Small intestine (tissue), 7 donors: ENCODE data around the gene LMBRD1. TPM values are rescaled to one million over a fixed set of nuclear protein-coding genes. Genes with fewer than 3 reads are reported as not detected.
A peak's percentile ranks its signal among the peaks of the same experiment; 100 is the strongest.
"Not testable (repeated sequence)": the region's sequence is repeated elsewhere in the genome, so short reads cannot be mapped to it uniquely, and the experiment has no call there.

ENCODE experiments used
- DNase-seq, 2 donors: peaks; one replicate each; pipeline versions ENCODE4 v3.0.0 to v3.0.0-alpha.2; 2013
- FAIRE-seq: peaks from 2 replicates; lab custom pipeline; 2012; peaks lifted over from hg19 to GRCh38; lab: Jason Lieb, UNC
- H3K27ac ChIP-seq, 3 donors: one replicate each; pipeline ENCODE4 v1.5.1; 2013; ENCODE audit warnings: low read length in 2 of 3, mild to moderate bottlenecking in 2 of 3, control low read depth in 1 of 3, inconsistent platforms in 1 of 3, low read depth in 1 of 3, moderate library complexity in 1 of 3
- H3K27me3 ChIP-seq, 3 donors: one replicate each; pipeline ENCODE4 v1.6.1; 2013; ENCODE audit warnings: low read length in 3 of 3, inconsistent platforms in 1 of 3; ENCODE audit not compliant: control insufficient read depth in 3 of 3, insufficient read depth in 3 of 3
- H3K36me3 ChIP-seq, 3 donors: one replicate each; pipeline ENCODE4 v1.6.1; 2013; ENCODE audit warnings: low read length in 3 of 3, inconsistent platforms in 1 of 3, low read depth in 1 of 3, mild to moderate bottlenecking in 1 of 3, moderate library complexity in 1 of 3; ENCODE audit not compliant: control insufficient read depth in 3 of 3, insufficient read depth in 2 of 3
- H3K4me1 ChIP-seq, 3 donors: one replicate each; pipeline ENCODE4 v1.6.1; 2013; ENCODE audit warnings: low read length in 2 of 3, inconsistent platforms in 1 of 3, low read depth in 1 of 3, mild to moderate bottlenecking in 1 of 3, moderate library complexity in 1 of 3; ENCODE audit not compliant: control insufficient read depth in 3 of 3, insufficient read depth in 2 of 3
- H3K4me3 ChIP-seq, 3 donors: one replicate each; pipeline ENCODE4 v1.5.1; 2013; ENCODE audit warnings: low read length in 3 of 3, control low read depth in 1 of 3, inconsistent platforms in 1 of 3, low read depth in 1 of 3, mild to moderate bottlenecking in 1 of 3, moderate library complexity in 1 of 3
- H3K9me3 ChIP-seq, 2 donors: one replicate each; pipeline ENCODE4 v1.6.1; 2013; ENCODE audit warnings: low read depth in 1 of 2, low read length in 1 of 2; ENCODE audit not compliant: control insufficient read depth in 2 of 2, insufficient read depth in 1 of 2
- WGBS, 3 donors: extraction: QIAGEN DNeasy Blood & Tissue Kit; methylation state at CpG; one replicate each; pipeline ENCODE4 v1.1.7; 2013; 5-methylcytosine and 5-hydroxymethylcytosine counted together
- polyA plus RNA-seq, 4 donors: library from polyadenylated mRNA; stranded (reverse) in 3 of 4; unstranded in 1 of 4; fragments of 200-250 nt in 3 of 4; fragments of 120-200 nt in 1 of 4; gene quantifications; one replicate each; pipeline versions ENCODE4 v1.2.1 to v1.2.3, GENCODE V29; 2013
- donor health status: healthy with polysubstance abuse.
- donor health status: control.
- donor health status: control.
- donor health status: Bipolar disorder and iron deficiency.
- donor health status: healthy.

Gene LMBRD1
- polyA plus RNA-seq, 4 donors, result 23.5 to 108 (median 36.0) TPM

GRCh38 chr6:69792292-69792691 is 4.5 kb downstream of the LMBRD1 start:
- H3K36me3 ChIP-seq, result peaks cover 1 to 6% (median 2%) of the 10 kb centered on the region in 3 donors
- H3K4me1 ChIP-seq, result peaks cover 7 to 19% (median 10%) of the 10 kb centered on the region in 3 donors
- FAIRE-seq (no peak), DNase-seq (no peak)
- H3K4me3 ChIP-seq, result no peak overlapping the region
- H3K9me3 ChIP-seq, result no peaks in the 10 kb centered on the region
- H3K27ac ChIP-seq, result no peak overlapping the region
- no peaks in the 10 kb centered on the region for H3K27me3 ChIP-seq

- no peaks in the 10 kb centered on the region for H3K27me3 ChIP-seq
- H3K36me3 ChIP-seq, result peaks cover 1 to 6% (median 2%) of the 10 kb centered on the region in 3 donors
- WGBS, 3 donors, result 30 to 55% (median 33%) methylated on average over 2 of the region's 2 CpGs
- DNase-seq (peak; percentile 23 to 36), FAIRE-seq (no peak)
- no peaks in the 10 kb centered on the region for H3K9me3 ChIP-seq
- no peak overlapping the region for H3K4me3 ChIP-seq
- peaks cover 7 to 16% (median 10%) of the 10 kb centered on the region in 3 donors for H3K4me1 ChIP-seq
- H3K27ac ChIP-seq, result peak overlapping the region; percentile 11 to 26 (median 21)
Measured at GRCh38 chr6:69791065-69791471, 5.7 kb downstream of the LMBRD1 start.

GRCh38 chr6:69790629-69791028 is 6.2 kb downstream of the LMBRD1 start:
- Histone ChIP-seq H3K36me3 (peaks cover 1 to 6% (median 2%) of the 10 kb centered on the region in 3 donors), H3K4me3 (no peak overlapping the region), H3K27ac (peak overlapping the region in 1 of 3 donors; percentile 26), H3K9me3 (no peaks in the 10 kb centered on the region), H3K27me3 (no peaks in the 10 kb centered on the region), H3K4me1 (peaks cover 7 to 19% (median 12%) of the 10 kb centered on the region in 3 donors)
- FAIRE-seq (no peak), DNase-seq (no peak)
- WGBS, 3 donors, result 52 to 67% (median 59%) methylated on average over 2 of the region's 2 CpGs

- FAIRE-seq, result peak; percentile 47
- no peaks in the 10 kb centered on the region for H3K9me3 ChIP-seq
- H3K4me3 ChIP-seq, result no peak overlapping the region
- no peak overlapping the region for H3K27ac ChIP-seq
- WGBS, 3 donors, result 86 to 92% (median 87%) methylated on average over 1 of the region's 1 CpG
- H3K36me3 ChIP-seq, result peaks cover 1 to 6% (median 2%) of the 10 kb centered on the region in 3 donors
- no peak for DNase-seq
- H3K27me3 ChIP-seq, result no peaks in the 10 kb centered on the region
- H3K4me1 ChIP-seq, result peaks cover 7 to 23% (median 15%) of the 10 kb centered on the region in 3 donors
Measured at GRCh38 chr6:69789578-69789977, 7.2 kb downstream of the LMBRD1 start.

GRCh38 chr6:69787436-69787835 is 9.4 kb downstream of the LMBRD1 start:
- peaks cover 10 to 25% (median 15%) of the 10 kb centered on the region in 3 donors for H3K4me1 ChIP-seq
- FAIRE-seq, DNase-seq, H3K4me3 ChIP-seq, H3K27me3 ChIP-seq, H3K9me3 ChIP-seq, H3K27ac ChIP-seq, H3K36me3 ChIP-seq: not testable (repeated sequence)
- WGBS, 3 donors, result 85 to 91% (median 87%) methylated on average over 5 of the region's 5 CpGs

- Histone ChIP-seq H3K9me3 (no peaks in the 10 kb centered on the region), H3K27me3 (no peaks in the 10 kb centered on the region), H3K27ac (no peak overlapping the region), H3K4me1 (peaks cover 5 to 22% (median 7%) of the 10 kb centered on the region in 3 donors), H3K4me3 (no peak overlapping the region), H3K36me3 (peaks cover 1 to 10% (median 2%) of the 10 kb centered on the region in 3 donors)
- DNase-seq (no peak), FAIRE-seq (no peak)
Measured at GRCh38 chr6:69785697-69786096, 11.1 kb downstream of the LMBRD1 start.

GRCh38 chr6:69784595-69785377 is 12.0 kb downstream of the LMBRD1 start:
- 59 to 64% (median 63%) methylated on average over 3 of the region's 3 CpGs for WGBS, 3 donors
- peaks cover 5 to 20% (median 7%) of the 10 kb centered on the region in 3 donors for H3K4me1 ChIP-seq

GRCh38 chr6:69783108-69783507 is 13.7 kb downstream of the LMBRD1 start:
- H3K4me3 ChIP-seq, result no peak overlapping the region
- WGBS, 3 donors, result 94 to 96% (median 94%) methylated on average over 1 of the region's 1 CpG
- H3K36me3 ChIP-seq, result peaks cover 0 to 10% (median 3%) of the 10 kb centered on the region in 3 donors
- no peaks in the 10 kb centered on the region for H3K9me3 ChIP-seq
- DNase-seq, result no peak
- no peak overlapping the region for H3K27ac ChIP-seq
- no peaks in the 10 kb centered on the region for H3K27me3 ChIP-seq
- FAIRE-seq, result no peak
- H3K4me1 ChIP-seq, result peaks cover 5 to 20% (median 7%) of the 10 kb centered on the region in 3 donors

More at GRCh38 chr6:69784595-69785377, 12.0 kb downstream of the LMBRD1 start:
- FAIRE-seq (no peak), DNase-seq (no peak)
- Histone ChIP-seq H3K27me3 (no peaks in the 10 kb centered on the region), H3K4me3 (no peak overlapping the region), H3K27ac (no peak overlapping the region), H3K9me3 (no peaks in the 10 kb centered on the region), H3K36me3 (peaks cover 2 to 13% (median 4%) of the 10 kb centered on the region in 3 donors)
